ENCODE data around the gene CD1C.

DNA sequence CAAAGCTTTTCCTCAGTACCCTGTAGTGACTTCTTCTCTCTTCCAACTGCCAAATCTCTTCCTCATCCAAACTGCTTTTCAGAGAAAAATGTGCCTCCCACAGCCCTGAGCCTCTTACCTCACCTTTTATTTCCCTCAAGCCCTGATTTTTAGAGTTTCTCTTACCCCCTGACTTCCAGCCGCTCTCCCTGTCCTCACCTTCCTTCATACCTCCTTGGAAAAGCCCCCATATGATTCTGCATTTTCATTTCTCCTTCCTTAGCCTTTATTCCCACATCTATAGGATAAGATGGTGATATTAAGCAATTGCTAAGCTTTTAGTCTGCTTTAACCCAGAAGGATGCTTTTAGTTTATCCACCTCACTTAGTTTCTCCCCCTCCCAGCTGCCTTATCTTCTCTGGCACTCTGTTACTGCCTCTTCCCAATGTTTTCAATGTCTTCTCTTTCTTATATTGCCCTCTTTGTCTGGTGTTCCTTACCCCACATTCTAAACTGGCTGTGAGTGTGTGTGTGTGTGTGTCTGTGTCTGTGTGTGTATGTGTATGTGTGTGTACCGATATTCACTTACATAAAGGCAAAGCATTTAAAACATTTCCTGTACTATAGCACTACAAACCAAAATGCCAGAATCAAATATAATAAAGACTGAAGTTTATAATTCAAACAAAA is 41.9 kb downstream of the CD1C start, which contains the start of gene CD1B:
- TF ChIP-seq, protein P1, sequence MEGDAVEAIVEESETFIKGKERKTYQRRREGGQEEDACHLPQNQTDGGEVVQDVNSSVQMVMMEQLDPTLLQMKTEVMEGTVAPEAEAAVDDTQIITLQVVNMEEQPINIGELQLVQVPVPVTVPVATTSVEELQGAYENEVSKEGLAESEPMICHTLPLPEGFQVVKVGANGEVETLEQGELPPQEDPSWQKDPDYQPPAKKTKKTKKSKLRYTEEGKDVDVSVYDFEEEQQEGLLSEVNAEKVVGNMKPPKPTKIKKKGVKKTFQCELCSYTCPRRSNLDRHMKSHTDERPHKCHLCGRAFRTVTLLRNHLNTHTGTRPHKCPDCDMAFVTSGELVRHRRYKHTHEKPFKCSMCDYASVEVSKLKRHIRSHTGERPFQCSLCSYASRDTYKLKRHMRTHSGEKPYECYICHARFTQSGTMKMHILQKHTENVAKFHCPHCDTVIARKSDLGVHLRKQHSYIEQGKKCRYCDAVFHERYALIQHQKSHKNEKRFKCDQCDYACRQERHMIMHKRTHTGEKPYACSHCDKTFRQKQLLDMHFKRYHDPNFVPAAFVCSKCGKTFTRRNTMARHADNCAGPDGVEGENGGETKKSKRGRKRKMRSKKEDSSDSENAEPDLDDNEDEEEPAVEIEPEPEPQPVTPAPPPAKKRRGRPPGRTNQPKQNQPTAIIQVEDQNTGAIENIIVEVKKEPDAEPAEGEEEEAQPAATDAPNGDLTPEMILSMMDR (IDR thresholded peaks at IDR 0.05): no peak
- TF ChIP-seq POLR2AphosphoS5 (IDR thresholded peaks at IDR 0.05): no peak
- TF ChIP-seq POLR2A (IDR thresholded peaks at IDR 0.05): no peak

Data from prostate gland (tissue), 2 donors.